Suprapubic skin (tissue), 4 donors: ENCODE data around the gene EPHA2. TPM values are rescaled to one million over a fixed set of nuclear protein-coding genes. Genes with fewer than 3 reads are reported as not detected.
A peak's percentile ranks its signal among the peaks of the same experiment; 100 is the strongest.

Experiments
- DNase-seq, 2 donors: peaks; one replicate each; pipeline ENCODE4 v3.0.0-alpha.2; 2019; ENCODE audit warnings: low spot score in 2 of 2
- H3K27ac ChIP-seq: fragments of 200-600 bp; sonication (generic); one replicate; pipeline ENCODE4 v1.5.1; 2019
- H3K27me3 ChIP-seq: fragments of 200-600 bp; sonication (generic); one replicate; pipeline ENCODE4 v1.5.1; 2019
- H3K36me3 ChIP-seq: fragments of 200-600 bp; sonication (generic); one replicate; pipeline ENCODE4 v1.5.1; 2019
- H3K4me1 ChIP-seq: fragments of 200-600 bp; sonication (generic); one replicate; pipeline ENCODE4 v1.5.1; 2019
- H3K4me3 ChIP-seq: fragments of 200-600 bp; sonication (generic); one replicate; pipeline ENCODE4 v1.5.1; 2019; ENCODE audit warnings: mild to moderate bottlenecking
- H3K9me3 ChIP-seq: fragments of 200-600 bp; sonication (generic); one replicate; pipeline ENCODE4 v1.5.1; 2019
- CTCF ChIP-seq, 2 donors: fragments of 200-600 bp in 1 of 2; fragments of 450-650 bp in 1 of 2; sonication (generic) in 1 of 2; IDR thresholded peaks; one replicate each; pipeline ENCODE4 v1.5.1; 2016 to 2019; ENCODE audit warnings: antibody characterized with exemption in 2 of 2, mild to moderate bottlenecking in 1 of 2, moderate library complexity in 1 of 2
- EP300 ChIP-seq: sonication (generic); formaldehyde crosslinking; IDR thresholded peaks from one replicate; pipeline ENCODE4 v1.6.1; 2017; ENCODE audit warnings: antibody characterized with exemption
- POLR2A ChIP-seq, 2 donors: fragments of 450-650 bp; IDR thresholded peaks; one replicate each; pipeline ENCODE4 v1.6.1; 2017; ENCODE audit warnings: antibody characterized with exemption in 2 of 2, mild to moderate bottlenecking in 2 of 2, moderate library complexity in 2 of 2
- POLR2AphosphoS5 ChIP-seq, 3 donors: sonication (generic); formaldehyde crosslinking; IDR thresholded peaks; one replicate each; pipeline ENCODE4 v1.6.1; 2017; ENCODE audit warnings: antibody characterized with exemption in 3 of 3
- WGBS: methylation state at CpG from one replicate; pipeline ENCODE4 v1.1.5; 2018; 5-methylcytosine and 5-hydroxymethylcytosine counted together
- total RNA-seq, 4 donors: library from RNA; depleted of rRNA; stranded (reverse); fragments of >200 nt; gene quantifications; one replicate each; pipeline ENCODE4 v1.1.0, GENCODE V29; 2016

EPHA2 gene
- total RNA-seq, 4 donors from 2014 or later: 59.0 to 145 (median 104) TPM

- H3K27me3 ChIP-seq: no peaks in the 10 kb centered on the region
- no peak for DNase-seq
- no peak for TF ChIP-seq CTCF (IDR thresholded peaks at IDR 0.05)
- TF ChIP-seq POLR2A (IDR thresholded peaks at IDR 0.05): no peak
- no peak for TF ChIP-seq POLR2AphosphoS5 (IDR thresholded peaks at IDR 0.05)
- no peak for TF ChIP-seq EP300
- peaks cover 83% of the 10 kb centered on the region for H3K4me1 ChIP-seq
- WGBS: 71% methylated on average over 5 of the region's 6 CpGs
- H3K36me3 ChIP-seq: peaks cover 34% of the 10 kb centered on the region
- no peak overlapping the region for H3K4me3 ChIP-seq
- no peaks in the 10 kb centered on the region for H3K9me3 ChIP-seq
- H3K27ac ChIP-seq: peak overlapping the region; percentile 32
Observed at GRCh38 chr1:16150508-16150907, 5.4 kb downstream of the EPHA2 start.

- H3K27ac ChIP-seq: no peak overlapping the region
- H3K9me3 ChIP-seq: no peaks in the 10 kb centered on the region
- WGBS: 79% methylated on average over 12 of the region's 12 CpGs
- DNase-seq: no peak
- no peak overlapping the region for H3K4me3 ChIP-seq
- TF ChIP-seq EP300: no peak
- no peak for TF ChIP-seq CTCF (IDR thresholded peaks at IDR 0.05)
- TF ChIP-seq POLR2A (IDR thresholded peaks at IDR 0.05): no peak
- no peak for TF ChIP-seq POLR2AphosphoS5 (IDR thresholded peaks at IDR 0.05)
- H3K4me1 ChIP-seq: peaks cover 83% of the 10 kb centered on the region
- peaks cover 34% of the 10 kb centered on the region for H3K36me3 ChIP-seq
- H3K27me3 ChIP-seq: no peaks in the 10 kb centered on the region
Observed at GRCh38 chr1:16149702-16150488, 6.0 kb downstream of the EPHA2 start.

GRCh38 chr1:16149146-16149545 lies 6.7 kb downstream of the EPHA2 start:
- Histone ChIP-seq H3K4me3 (no peak overlapping the region), H3K27ac (no peak overlapping the region), H3K36me3 (peaks cover 34% of the 10 kb centered on the region), H3K9me3 (no peaks in the 10 kb centered on the region), H3K4me1 (peaks cover 84% of the 10 kb centered on the region), H3K27me3 (no peaks in the 10 kb centered on the region)
- WGBS: 81% methylated on average over 7 of the region's 7 CpGs
- TF ChIP-seq POLR2A (IDR thresholded peaks at IDR 0.05) (no peak), EP300 (no peak), POLR2AphosphoS5 (IDR thresholded peaks at IDR 0.05) (no peak), CTCF (IDR thresholded peaks at IDR 0.05) (no peak)
- no peak for DNase-seq

- 89% methylated on average over 30 of the region's 39 CpGs for WGBS
- Histone ChIP-seq H3K4me1 (peaks cover 84% of the 10 kb centered on the region), H3K9me3 (no peaks in the 10 kb centered on the region), H3K4me3 (no peak overlapping the region), H3K27me3 (no peaks in the 10 kb centered on the region), H3K36me3 (peaks cover 34% of the 10 kb centered on the region), H3K27ac (no peak overlapping the region)
- TF ChIP-seq POLR2A (IDR thresholded peaks at IDR 0.05) (no peak), POLR2AphosphoS5 (IDR thresholded peaks at IDR 0.05) (no peak), CTCF (IDR thresholded peaks at IDR 0.05) (no peak), EP300 (no peak)
- no peak for DNase-seq
Observed at GRCh38 chr1:16148329-16149092, 7.4 kb downstream of the EPHA2 start.
